ENCODE measurements around the gene IRX4.

IRX4 gene

DNA sequence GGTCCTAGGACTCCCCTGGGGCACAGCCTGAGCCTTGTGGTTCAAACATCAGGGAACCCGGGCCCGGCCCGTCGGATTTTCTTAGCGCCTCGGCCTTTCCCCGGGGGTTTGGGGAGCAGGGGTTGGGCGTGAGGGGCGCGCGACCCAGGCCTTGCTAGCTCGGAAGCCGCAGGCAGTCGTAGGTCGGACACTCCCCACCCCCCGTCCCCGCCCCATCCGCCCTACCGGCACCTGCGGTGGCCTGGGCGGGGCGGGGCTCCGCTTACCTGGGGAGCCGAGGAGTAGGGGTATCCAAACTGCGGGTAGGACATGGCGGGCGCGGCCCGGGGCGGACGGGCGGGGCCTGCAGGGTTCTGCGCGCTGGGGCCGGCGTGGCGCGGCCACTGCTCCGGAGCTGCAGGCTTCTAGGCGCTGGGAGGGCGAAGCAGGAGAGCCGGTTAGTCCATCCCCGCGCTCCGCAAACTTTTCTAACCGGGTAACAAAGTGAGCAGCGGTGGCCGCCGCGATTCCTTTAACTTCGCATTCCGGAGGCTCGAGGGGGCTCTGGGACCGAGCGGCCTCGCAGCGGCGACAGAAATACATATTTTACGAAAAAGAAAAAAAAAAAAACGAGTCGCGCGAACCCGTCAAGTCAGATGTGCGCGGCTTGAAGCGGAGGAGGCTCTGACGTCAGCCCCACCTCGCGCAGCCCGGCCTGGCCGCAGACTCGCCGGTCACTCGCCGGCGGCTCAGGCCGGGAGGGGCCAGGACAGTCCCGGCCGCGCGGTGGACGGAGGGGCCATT, at the start of gene IRX4:
IRX4 (minus strand) TSS at position 589 of the 783 bp plus-strand sequence; CDS start at position 311, 278 bp downstream.
- no peak within 1 kb of the TSS for H3K4me3 ChIP-seq (IDR thresholded peaks at IDR 0.05; ENCODE audit: insufficient read depth, low read depth, low read length)
- 0 out of 2 replicates have a peak, but pooled peaks cover 2% of the 10 kb centered on the region for H3K27me3 ChIP-seq (ENCODE audit: insufficient read depth, low read depth)

DNA sequence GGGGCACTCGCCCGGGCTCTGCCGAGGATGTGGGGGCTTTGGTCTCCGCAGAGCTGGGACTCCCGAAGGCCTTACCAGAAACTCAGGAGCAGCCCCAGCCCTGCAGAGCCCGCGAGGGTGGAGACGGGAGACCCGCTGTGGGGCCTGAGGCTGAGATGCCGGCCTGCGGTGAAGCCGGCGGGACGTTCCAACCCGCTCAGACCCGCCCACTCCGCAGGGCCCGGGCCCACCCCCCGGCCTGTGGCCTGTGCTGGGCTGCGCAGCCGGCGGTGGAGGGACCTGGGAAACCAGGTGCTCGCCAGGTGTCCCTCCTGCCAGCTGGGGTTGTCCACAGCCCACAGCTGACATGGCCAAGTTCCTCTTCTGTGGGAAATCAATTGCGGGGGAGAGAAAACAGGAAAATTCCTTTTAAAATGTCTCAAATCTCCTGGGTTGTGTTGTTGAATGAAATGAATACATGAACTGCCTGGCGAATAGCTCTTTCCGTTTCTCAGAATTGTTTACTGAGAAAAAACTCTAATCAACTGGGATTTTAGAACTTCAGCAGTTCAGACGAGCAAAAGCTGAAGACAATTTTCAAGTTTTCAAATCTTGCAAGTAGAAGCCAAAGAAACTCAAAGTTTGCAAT, 49.0 kb upstream of the IRX4 start:
- Histone ChIP-seq H3K36me3 (ENCODE audit: insufficient read depth) (no peaks in the 10 kb centered on the region), H3K4me3 (IDR thresholded peaks at IDR 0.05; ENCODE audit: insufficient read depth, low read depth, low read length) (no peak overlapping the region), H3K4me1 (ENCODE audit: low read depth, poor library complexity, severe bottlenecking) (no peaks in the 10 kb centered on the region), H3K4me2 (no peak overlapping the region), H3K27ac (no peak overlapping the region), H2AFZ (ENCODE audit: low read depth) (no peak overlapping the region), H3K27me3 (ENCODE audit: insufficient read depth, low read depth) (no peaks in the 10 kb centered on the region), H3K79me2 (ENCODE audit: insufficient read depth, low read depth) (no peaks in the 10 kb centered on the region), H4K20me1 (ENCODE audit: insufficient read depth) (no peaks in the 10 kb centered on the region), H3K9ac (no peak overlapping the region)
- TF ChIP-seq, protein P1, sequence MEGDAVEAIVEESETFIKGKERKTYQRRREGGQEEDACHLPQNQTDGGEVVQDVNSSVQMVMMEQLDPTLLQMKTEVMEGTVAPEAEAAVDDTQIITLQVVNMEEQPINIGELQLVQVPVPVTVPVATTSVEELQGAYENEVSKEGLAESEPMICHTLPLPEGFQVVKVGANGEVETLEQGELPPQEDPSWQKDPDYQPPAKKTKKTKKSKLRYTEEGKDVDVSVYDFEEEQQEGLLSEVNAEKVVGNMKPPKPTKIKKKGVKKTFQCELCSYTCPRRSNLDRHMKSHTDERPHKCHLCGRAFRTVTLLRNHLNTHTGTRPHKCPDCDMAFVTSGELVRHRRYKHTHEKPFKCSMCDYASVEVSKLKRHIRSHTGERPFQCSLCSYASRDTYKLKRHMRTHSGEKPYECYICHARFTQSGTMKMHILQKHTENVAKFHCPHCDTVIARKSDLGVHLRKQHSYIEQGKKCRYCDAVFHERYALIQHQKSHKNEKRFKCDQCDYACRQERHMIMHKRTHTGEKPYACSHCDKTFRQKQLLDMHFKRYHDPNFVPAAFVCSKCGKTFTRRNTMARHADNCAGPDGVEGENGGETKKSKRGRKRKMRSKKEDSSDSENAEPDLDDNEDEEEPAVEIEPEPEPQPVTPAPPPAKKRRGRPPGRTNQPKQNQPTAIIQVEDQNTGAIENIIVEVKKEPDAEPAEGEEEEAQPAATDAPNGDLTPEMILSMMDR (conservative IDR thresholded peaks at IDR 0.05; ENCODE audit: low read depth, low read length), result no peak

More for the DNA sequence above, at the start of gene IRX4:
- H3K4me2 ChIP-seq, result no peak within 1 kb of the TSS
- TF ChIP-seq, protein P1 (conservative IDR thresholded peaks at IDR 0.05; ENCODE audit: low read depth, low read length), result no peak
- no peaks in the 10 kb centered on the region for H3K79me2 ChIP-seq (ENCODE audit: insufficient read depth, low read depth)
- H2AFZ ChIP-seq (ENCODE audit: low read depth), result no peak within 1 kb of the TSS
- H3K27ac ChIP-seq, result no peak within 1 kb of the TSS
- H3K4me1 ChIP-seq (ENCODE audit: low read depth, poor library complexity, severe bottlenecking), result no peaks in the 10 kb centered on the region
- no peak within 1 kb of the TSS for H3K9ac ChIP-seq
- no peaks in the 10 kb centered on the region for H4K20me1 ChIP-seq (ENCODE audit: insufficient read depth)
- H3K36me3 ChIP-seq (ENCODE audit: insufficient read depth), result no peaks in the 10 kb centered on the region

DNA sequence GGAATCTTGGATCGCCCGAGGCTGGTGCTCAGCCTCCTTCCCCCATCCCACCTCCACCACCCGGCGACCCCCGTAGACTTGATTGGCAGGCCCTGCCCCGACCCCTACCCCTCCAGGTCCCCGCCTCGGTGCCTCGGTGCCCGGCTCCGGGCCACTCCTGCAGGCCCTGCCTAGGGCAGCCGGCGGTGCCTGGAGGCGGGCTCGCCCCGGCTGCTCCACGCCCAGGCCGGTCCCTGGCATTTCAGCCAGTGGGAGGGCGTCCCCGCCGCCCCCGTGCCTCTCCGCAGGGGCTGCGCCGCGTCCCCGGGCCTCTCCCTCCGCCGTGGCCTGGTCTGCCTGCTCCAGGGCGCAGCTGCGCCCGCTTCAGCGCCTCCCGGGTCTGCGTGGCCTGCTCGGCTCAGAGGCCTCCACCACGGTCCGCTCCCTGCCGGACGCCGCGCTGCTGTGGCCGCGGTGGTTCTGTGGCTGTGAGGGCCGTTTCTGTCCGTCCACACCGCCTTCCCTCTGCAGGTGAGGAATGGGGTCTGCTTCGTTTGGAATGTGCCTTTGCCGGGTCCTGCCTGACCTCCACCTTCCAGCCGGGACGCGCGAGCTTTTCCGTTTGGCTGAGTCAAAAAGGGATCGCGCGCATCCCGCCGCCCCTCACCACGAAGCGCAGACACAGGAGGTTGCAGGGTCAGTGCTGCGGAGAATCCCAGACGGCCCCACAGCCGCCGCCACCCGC, 48.3 kb upstream of the IRX4 start:
- Histone ChIP-seq H3K36me3 (ENCODE audit: insufficient read depth) (no peaks in the 10 kb centered on the region), H3K27me3 (ENCODE audit: insufficient read depth, low read depth) (no peaks in the 10 kb centered on the region), H2AFZ (ENCODE audit: low read depth) (no peak overlapping the region), H3K4me1 (ENCODE audit: low read depth, poor library complexity, severe bottlenecking) (no peaks in the 10 kb centered on the region), H3K79me2 (ENCODE audit: insufficient read depth, low read depth) (no peaks in the 10 kb centered on the region), H3K4me2 (no peak overlapping the region), H4K20me1 (ENCODE audit: insufficient read depth) (no peaks in the 10 kb centered on the region), H3K4me3 (IDR thresholded peaks at IDR 0.05; ENCODE audit: insufficient read depth, low read depth, low read length) (no peak overlapping the region), H3K9ac (no peak overlapping the region), H3K27ac (no peak overlapping the region)
- TF ChIP-seq, protein P1 (conservative IDR thresholded peaks at IDR 0.05; ENCODE audit: low read depth, low read length), result no peak

DNA sequence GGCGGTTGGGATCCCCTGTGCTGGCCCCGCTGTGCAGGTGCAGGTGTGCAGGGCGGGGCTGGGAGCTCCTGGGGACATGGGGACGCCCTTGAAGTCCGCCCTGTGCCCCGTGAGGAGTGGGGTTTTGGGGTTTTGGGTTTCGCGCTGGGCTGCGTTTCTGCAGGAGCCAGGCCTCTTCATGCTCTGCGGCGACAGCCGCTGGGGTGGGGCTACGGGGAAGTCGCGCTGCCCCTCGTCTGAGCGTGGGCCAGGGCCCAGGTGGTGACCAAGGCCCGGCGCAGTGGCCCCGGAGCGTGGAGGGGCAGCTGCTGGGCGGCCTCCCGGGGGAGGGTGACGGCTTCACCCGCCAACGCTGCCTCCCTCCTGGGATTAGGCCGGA, 47.8 kb upstream of the IRX4 start:
- no peak overlapping the region for H3K9ac ChIP-seq
- no peaks in the 10 kb centered on the region for H4K20me1 ChIP-seq (ENCODE audit: insufficient read depth)
- H2AFZ ChIP-seq (ENCODE audit: low read depth), result no peak overlapping the region
- H3K36me3 ChIP-seq (ENCODE audit: insufficient read depth), result no peaks in the 10 kb centered on the region
- no peak overlapping the region for H3K4me2 ChIP-seq
- H3K27me3 ChIP-seq (ENCODE audit: insufficient read depth, low read depth), result no peaks in the 10 kb centered on the region; the same call in 1 of the 2 replicates
- no peaks in the 10 kb centered on the region for H3K79me2 ChIP-seq (ENCODE audit: insufficient read depth, low read depth)
- H3K4me1 ChIP-seq (ENCODE audit: low read depth, poor library complexity, severe bottlenecking), result no peaks in the 10 kb centered on the region
- H3K27ac ChIP-seq, result no peak overlapping the region
- TF ChIP-seq, protein P1 (conservative IDR thresholded peaks at IDR 0.05; ENCODE audit: low read depth, low read length), result no peak
- H3K4me3 ChIP-seq (IDR thresholded peaks at IDR 0.05; ENCODE audit: insufficient read depth, low read depth, low read length), result no peak overlapping the region

Data from KMS-11 (cell line).